T-cell (primary cell): ENCODE measurements around the gene TK2. TPM values are rescaled to one million over a fixed set of nuclear protein-coding genes. Genes with fewer than 3 reads are reported as not detected.
"Not testable (repeated sequence)": the region's sequence is repeated elsewhere in the genome, so short reads cannot be mapped to it uniquely, and the experiment has no call there.

Source experiments
- ATAC-seq, 4 experiments: fragments of 200-7000 bp in 3 of 4; fragments of 150-1000 bp in 1 of 4; cut with Tn5 transposase; replicated peaks in 1 of 4; 1 replicate in 3 of 4; 2 replicates in 1 of 4; pipeline ENCODE4 v1.10.0; 2021; ENCODE audit warnings: moderate library complexity in 3 of 4, mild to moderate bottlenecking in 2 of 4, moderate number of reproducible peaks in 1 of 4
- CTCF ChIA-PET, 2 donors: fragments of 300-600 bp; sonication (Branson Sonifier 250); formaldehyde crosslinking; loops; one replicate each; lab custom pipeline; 2022; ENCODE audit warnings: antibody characterized with exemption in 2 of 2; lab: Charles Lee
- POLR2A ChIA-PET, 2 donors: fragments of 300-600 bp; sonication (Branson Sonifier 250); formaldehyde crosslinking; loops; one replicate each; lab custom pipeline; 2022; ENCODE audit warnings: antibody characterized with exemption in 2 of 2; lab: Charles Lee
- DNase-seq, 35 experiments: peaks; one replicate each; pipeline versions ENCODE4 v3.0.0 to v3.0.0-alpha.2; 2013 to 2023
- H3K27ac ChIP-seq: one replicate; pipeline ENCODE4 v1.5.1; 2013; ENCODE audit warnings: low read length
- H3K27me3 ChIP-seq, 2 experiments: replicated peaks in 1 of 2; 1 replicate in 1 of 2; 2 replicates in 1 of 2; pipeline versions ENCODE4 v1.6.1 to v1.7.0; 2013; ENCODE audit warnings: low read length in 1 of 2, mixed read lengths in 1 of 2; ENCODE audit not compliant: control insufficient read depth in 2 of 2, insufficient read depth in 2 of 2; ENCODE audit errors: extremely low read depth in 1 of 2
- H3K36me3 ChIP-seq, 2 donors: 1 replicate in 1 of 2; 2 replicates in 1 of 2; pipeline versions ENCODE4 v1.6.1 to v1.7.0; 2013; ENCODE audit warnings: low read length in 1 of 2; ENCODE audit not compliant: control insufficient read depth in 2 of 2, insufficient read depth in 1 of 2; ENCODE audit errors: extremely low read depth in 1 of 2
- H3K4me1 ChIP-seq, 2 experiments: 1 replicate in 1 of 2; 2 replicates in 1 of 2; pipeline versions ENCODE4 v1.6.1 to v1.7.0; 2013; ENCODE audit warnings: low read length in 2 of 2, mixed read lengths in 1 of 2; ENCODE audit not compliant: insufficient read depth in 2 of 2, control insufficient read depth in 1 of 2; ENCODE audit errors: extremely low read depth in 1 of 2
- H3K4me3 ChIP-seq, 2 donors: 1 replicate in 1 of 2; 2 replicates in 1 of 2; pipeline versions ENCODE4 v1.5.1 to v1.7.0; 2013; ENCODE audit warnings: mild to moderate bottlenecking in 2 of 2, low read length in 1 of 2, moderate library complexity in 1 of 2; ENCODE audit not compliant: control insufficient read depth in 1 of 2; ENCODE audit errors: extremely low read depth in 1 of 2
- H3K9me3 ChIP-seq: 2 replicates; pipeline ENCODE4 v1.7.0; 2013
- H3K27ac Mint-ChIP-seq, 2 donors: one replicate each; pipeline ENCODE4 v1.8.0; 2020 to 2021; ENCODE audit warnings: mild to moderate bottlenecking in 2 of 2, mixed read lengths in 2 of 2
- H3K27me3 Mint-ChIP-seq, 2 donors: one replicate each; pipeline ENCODE4 v1.8.0; 2021 to 2022; ENCODE audit warnings: mixed read lengths in 2 of 2
- H3K36me3 Mint-ChIP-seq: one replicate; pipeline ENCODE4 v1.8.0; 2021; ENCODE audit warnings: mixed read lengths
- H3K4me1 Mint-ChIP-seq, 3 donors: one replicate each; pipeline ENCODE4 v1.8.0; 2020 to 2022; ENCODE audit warnings: mixed read lengths in 3 of 3, mild to moderate bottlenecking in 1 of 3
- H3K4me3 Mint-ChIP-seq, 3 donors: one replicate each; pipeline ENCODE4 v1.8.0; 2020 to 2022; ENCODE audit warnings: mild to moderate bottlenecking in 3 of 3, mixed read lengths in 3 of 3, moderate library complexity in 3 of 3
- H3K9me3 Mint-ChIP-seq, 3 donors: one replicate each; pipeline ENCODE4 v1.8.0; 2020 to 2022; ENCODE audit warnings: mixed read lengths in 3 of 3
- WGBS: methylation state at CpG from one replicate; pipeline ENCODE4 v1.1.5; 2013; ENCODE audit warnings: missing lambda C conversion rate; ENCODE audit not compliant: insufficient coverage; 5-methylcytosine and 5-hydroxymethylcytosine counted together
- total RNA-seq, 35 experiments: library from RNA in 6 of 35; stranded (reverse) in 6 of 35; fragments of 120-200 nt in 1 of 35; gene quantifications; one replicate each; pipeline versions ENCODE4 v1.2.1 to v1.2.4 and lab custom pipeline; 2013 to 2026

Gene TK2
- total RNA-seq, 5 donors from 2014 or later (not counting 1 experiment from before 2014, with no cell fraction given) = 4.6 to 10.8 (median 8.4) TPM

GRCh38 chr16:66465946-66466345, 84.0 kb downstream of the TK2 start:
- H3K27ac ChIP-seq, H3K9me3 Mint-ChIP-seq, H3K4me1 ChIP-seq, H3K27ac Mint-ChIP-seq, H3K36me3 ChIP-seq, H3K36me3 Mint-ChIP-seq, CTCF ChIA-PET, ATAC-seq, H3K9me3 ChIP-seq, POLR2A ChIA-PET, H3K4me3 Mint-ChIP-seq, DNase-seq, H3K4me1 Mint-ChIP-seq, H3K4me3 ChIP-seq: not testable (repeated sequence)
- H3K27me3 Mint-ChIP-seq = peaks cover 11 to 39% of the 10 kb centered on the region in 2 donors
- peaks cover 0 to 39% of the 10 kb centered on the region in 2 experiments for H3K27me3 ChIP-seq
- WGBS = no CpG with 5 or more reads among the region's 6 CpGs

GRCh38 chr16:66462912-66463311, 87.0 kb downstream of the TK2 start:
- no peak overlapping the region for H3K4me3 Mint-ChIP-seq
- no peak overlapping the region for H3K27ac ChIP-seq
- ChIA-PET CTCF (no interaction called here), POLR2A (no interaction called here)
- peaks cover 0 to 4% (median 3%) of the 10 kb centered on the region in 3 donors for H3K9me3 Mint-ChIP-seq
- DNase-seq (no peak), ATAC-seq (no peak)
- no peaks in the 10 kb centered on the region for H3K36me3 Mint-ChIP-seq
- WGBS = no CpG with 5 or more reads among the region's 1 CpG
- H3K9me3 ChIP-seq = no peaks in the 10 kb centered on the region
- H3K4me3 ChIP-seq = no peak overlapping the region
- H3K27ac Mint-ChIP-seq = no peak overlapping the region
- peaks cover 0 to 2% (median 0%) of the 10 kb centered on the region in 3 donors for H3K4me1 Mint-ChIP-seq
- peaks cover 0 to 31% of the 10 kb centered on the region in 2 experiments for H3K27me3 ChIP-seq
- peaks cover 21 to 50% of the 10 kb centered on the region in 2 donors for H3K27me3 Mint-ChIP-seq
- H3K36me3 ChIP-seq = no peaks in the 10 kb centered on the region
- no peaks in the 10 kb centered on the region for H3K4me1 ChIP-seq

- peaks cover 0 to 29% of the 10 kb centered on the region in 2 experiments for H3K27me3 ChIP-seq
- POLR2A ChIA-PET = no interaction called here
- Mint-ChIP-seq H3K4me3 (no peak overlapping the region), H3K36me3 (no peaks in the 10 kb centered on the region), H3K4me1 (peaks cover 0 to 2% (median 0%) of the 10 kb centered on the region in 3 donors), H3K9me3 (no peaks in the 10 kb centered on the region), H3K27me3 (peaks cover 16 to 41% of the 10 kb centered on the region in 2 donors), H3K27ac (peak overlapping the region in 1 of 2 donors; percentile 6)
- H3K36me3 ChIP-seq = no peaks in the 10 kb centered on the region
- CTCF ChIA-PET = no interaction called here
- WGBS = no CpG with 5 or more reads among the region's 1 CpG
- H3K4me1 ChIP-seq = no peaks in the 10 kb centered on the region
- H3K9me3 ChIP-seq = no peaks in the 10 kb centered on the region
- H3K27ac ChIP-seq = no peak overlapping the region
- ATAC-seq (no peak), DNase-seq (peak in 1 of 35 experiments; percentile 4)
- H3K4me3 ChIP-seq = no peak overlapping the region
Observed at GRCh38 chr16:66460703-66461102, 89.2 kb downstream of the TK2 start.

GRCh38 chr16:66459878-66460277, 90.0 kb downstream of the TK2 start:
- Histone ChIP-seq H3K4me1 (no peaks in the 10 kb centered on the region), H3K27me3 (peaks cover 0 to 29% of the 10 kb centered on the region in 2 experiments), H3K4me3 (no peak overlapping the region), H3K27ac (no peak overlapping the region), H3K9me3 (no peaks in the 10 kb centered on the region), H3K36me3 (no peaks in the 10 kb centered on the region)
- ATAC-seq = no peak
- ChIA-PET POLR2A (no interaction called here), CTCF (no interaction called here)
- Mint-ChIP-seq H3K27me3 (peaks cover 13 to 34% of the 10 kb centered on the region in 2 donors), H3K4me1 (peaks cover 2 to 4% (median 2%) of the 10 kb centered on the region in 3 donors), H3K4me3 (no peak overlapping the region), H3K9me3 (no peaks in the 10 kb centered on the region), H3K36me3 (no peaks in the 10 kb centered on the region), H3K27ac (no peak overlapping the region)
- no peak for DNase-seq
- 74% methylated on average over 3 of the region's 5 CpGs for WGBS

- peaks cover under 1 to 11% (median 7%) of the 10 kb centered on the region in 3 donors for H3K4me1 Mint-ChIP-seq
- ChIA-PET CTCF (interaction anchor here in 1 of 2 donors (0.6 kb wide), 1 partner anchor 103 kb away, joined by 5 read pairs; no protein-coding TSS in a partner anchor), POLR2A (no interaction called here)
- DNase-seq (no peak), ATAC-seq (no peak)
- no peaks in the 10 kb centered on the region for H3K36me3 Mint-ChIP-seq
- no peak overlapping the region for H3K27ac ChIP-seq
- no peak overlapping the region for H3K4me3 ChIP-seq
- peaks cover 13 to 30% of the 10 kb centered on the region in 2 donors for H3K27me3 Mint-ChIP-seq
- H3K27ac Mint-ChIP-seq = no peak overlapping the region
- H3K27me3 ChIP-seq = peaks cover 0 to 29% of the 10 kb centered on the region in 2 experiments
- H3K9me3 Mint-ChIP-seq = no peaks in the 10 kb centered on the region
- no peaks in the 10 kb centered on the region for H3K36me3 ChIP-seq
- no peak overlapping the region for H3K4me3 Mint-ChIP-seq
- 75% methylated on average over 7 of the region's 7 CpGs for WGBS
- H3K4me1 ChIP-seq = no peaks in the 10 kb centered on the region
- H3K9me3 ChIP-seq = no peaks in the 10 kb centered on the region
Observed at GRCh38 chr16:66458853-66459252, 91.1 kb downstream of the TK2 start.

GRCh38 chr16:66458292-66458691, 91.6 kb downstream of the TK2 start:
- Mint-ChIP-seq H3K4me3 (no peak overlapping the region), H3K4me1 (peaks cover 0 to 11% (median 7%) of the 10 kb centered on the region in 3 donors), H3K36me3 (no peaks in the 10 kb centered on the region), H3K27ac (no peak overlapping the region), H3K27me3 (peaks cover 13 to 25% of the 10 kb centered on the region in 2 donors), H3K9me3 (no peaks in the 10 kb centered on the region)
- POLR2A ChIA-PET = no interaction called here
- Histone ChIP-seq H3K36me3 (no peaks in the 10 kb centered on the region), H3K4me1 (no peaks in the 10 kb centered on the region), H3K4me3 (no peak overlapping the region), H3K9me3 (no peaks in the 10 kb centered on the region), H3K27ac (no peak overlapping the region), H3K27me3 (peaks cover 0 to 29% of the 10 kb centered on the region in 2 experiments)
- ATAC-seq (no peak), DNase-seq (no peak)
- WGBS = 67% methylated on average over 1 of the region's 5 CpGs
- CTCF ChIA-PET = interaction anchor here in 1 of 2 donors (0.6 kb wide), 1 partner anchor 103 kb away, joined by 5 read pairs; no protein-coding TSS in a partner anchor
